WTC11 (cell line): ENCODE results near the gene BSPH1. TPM values are rescaled to one million over a fixed set of nuclear protein-coding genes. Genes with fewer than 3 reads are reported as not detected.
"Not testable (repeated sequence)": the region's sequence is repeated elsewhere in the genome, so short reads cannot be mapped to it uniquely, and the experiment has no call there.

Experiments
- ATAC-seq: fragments of 200-7000 bp; cut with Tn5 transposase; 2 replicates; pipeline ENCODE4 v1.10.0; 2021; ENCODE audit warnings: mild to moderate bottlenecking, moderate library complexity
- CTCF ChIA-PET: fragments of 300-600 bp; sonication (Branson Sonifier 250); formaldehyde crosslinking; loops from one replicate; lab custom pipeline; 2021; ENCODE audit warnings: antibody characterized with exemption; lab: Charles Lee
- POLR2A ChIA-PET: fragments of 350-600 bp; sonication (Branson Sonifier 250); formaldehyde crosslinking; loops from one replicate; lab custom pipeline; 2021; ENCODE audit warnings: antibody characterized with exemption; lab: Charles Lee
- DNase-seq: peaks from one replicate; pipeline ENCODE4 v3.0.0; 2021; ENCODE audit warnings: low spot score
- H3K27ac Mint-ChIP-seq: 2 replicates; pipeline ENCODE4 v1.8.0; 2021; ENCODE audit warnings: mixed read lengths
- H3K27me3 Mint-ChIP-seq: 2 replicates; pipeline ENCODE4 v1.8.0; 2021; ENCODE audit warnings: low read depth, mild to moderate bottlenecking, moderate library complexity, mixed read lengths
- H3K36me3 Mint-ChIP-seq: 2 replicates; pipeline ENCODE4 v1.8.0; 2021; ENCODE audit warnings: mixed read lengths
- H3K4me1 Mint-ChIP-seq: 2 replicates; pipeline ENCODE4 v1.8.0; 2022; ENCODE audit warnings: mixed read lengths
- H3K4me3 Mint-ChIP-seq: 2 replicates; pipeline ENCODE4 v1.8.0; 2021; ENCODE audit warnings: mild to moderate bottlenecking, moderate library complexity, mixed read lengths
- H3K9me3 Mint-ChIP-seq: 2 replicates; pipeline ENCODE4 v1.8.0; 2021; ENCODE audit warnings: mixed read lengths
- GTF2I ChIP-seq: fragments of 250-450 bp; sonication (Bioruptor Pico); conservative IDR thresholded peaks from 2 replicates; pipeline ENCODE4 v1.4.0; 2021; ENCODE audit warnings: mild to moderate bottlenecking
- total RNA-seq: library from RNA; stranded (reverse); gene quantifications from 3 replicates; pipeline ENCODE4 v1.2.3, GENCODE V29; 2021
- TF ChIP-seq, protein P1 (sequence below): fragments of 200-600 bp; IDR thresholded peaks from 2 replicates; pipeline ENCODE4 v1.8.0; 2022; ENCODE audit warnings: antibody characterized with exemption

The BSPH1 gene
- total RNA-seq, 1 experiment from 2014 or later: not detected

DNA sequence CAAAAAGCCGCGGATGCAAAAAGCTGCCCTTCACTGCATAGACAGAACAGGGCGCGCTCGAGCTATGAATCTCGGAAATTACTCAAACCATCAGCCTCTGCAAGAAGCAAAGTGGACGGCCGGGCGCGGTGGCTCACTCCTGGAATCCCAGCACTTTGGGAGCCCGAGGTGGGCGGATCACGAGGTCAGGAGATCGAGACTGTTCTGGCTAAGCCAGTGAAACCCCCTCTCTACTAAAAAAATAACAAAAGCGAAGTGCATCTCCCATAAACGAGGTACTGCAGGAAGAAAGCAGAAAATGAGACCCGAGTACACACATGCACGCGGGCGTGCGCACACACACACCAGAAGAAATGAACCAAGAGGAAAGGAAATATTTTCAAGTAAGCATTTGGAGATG lies 39.8 kb downstream of the BSPH1 start:
- CTCF ChIA-PET, H3K9me3 Mint-ChIP-seq, DNase-seq, H3K36me3 Mint-ChIP-seq, H3K27me3 Mint-ChIP-seq, H3K27ac Mint-ChIP-seq, H3K4me3 Mint-ChIP-seq, ATAC-seq, POLR2A ChIA-PET, H3K4me1 Mint-ChIP-seq: not testable (repeated sequence)

DNA sequence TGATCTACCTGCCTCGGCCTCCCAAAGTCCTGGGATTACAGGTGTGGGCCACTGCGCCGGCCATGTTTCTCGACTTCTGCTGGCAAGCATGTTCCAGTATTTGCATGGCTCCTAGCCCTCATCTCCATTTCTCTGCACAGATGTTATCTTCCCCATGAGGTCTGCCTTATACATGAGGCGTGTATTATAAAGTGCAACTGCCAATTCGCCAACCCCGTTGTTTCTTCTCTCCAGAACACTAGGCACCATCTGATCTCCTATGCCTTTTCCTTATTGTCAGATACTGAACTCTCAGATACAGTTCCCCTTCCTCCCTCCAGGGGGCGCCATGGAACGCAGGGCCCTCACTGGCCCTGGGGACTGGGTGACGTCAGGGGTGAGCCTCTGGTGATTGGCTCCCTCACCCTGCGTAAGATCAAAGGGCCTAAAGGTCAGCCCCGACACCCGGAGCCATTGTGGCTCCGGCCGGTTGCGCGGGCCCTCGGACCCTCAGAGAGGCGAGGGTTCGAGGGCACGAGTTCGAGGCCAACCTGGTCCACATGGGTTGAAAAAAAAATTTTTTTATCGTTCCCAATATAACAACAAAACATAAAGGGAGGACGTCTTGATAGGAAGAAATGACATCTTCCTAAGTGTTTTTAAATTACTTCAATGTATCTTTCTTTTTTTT lies 42.0 kb downstream of the BSPH1 start:
- H3K4me1 Mint-ChIP-seq, CTCF ChIA-PET, ATAC-seq, H3K9me3 Mint-ChIP-seq, POLR2A ChIA-PET, H3K27ac Mint-ChIP-seq, H3K36me3 Mint-ChIP-seq, H3K27me3 Mint-ChIP-seq: not testable (repeated sequence)
- peak overlapping the region; percentile 38 for H3K4me3 Mint-ChIP-seq
- TF ChIP-seq, protein P1, sequence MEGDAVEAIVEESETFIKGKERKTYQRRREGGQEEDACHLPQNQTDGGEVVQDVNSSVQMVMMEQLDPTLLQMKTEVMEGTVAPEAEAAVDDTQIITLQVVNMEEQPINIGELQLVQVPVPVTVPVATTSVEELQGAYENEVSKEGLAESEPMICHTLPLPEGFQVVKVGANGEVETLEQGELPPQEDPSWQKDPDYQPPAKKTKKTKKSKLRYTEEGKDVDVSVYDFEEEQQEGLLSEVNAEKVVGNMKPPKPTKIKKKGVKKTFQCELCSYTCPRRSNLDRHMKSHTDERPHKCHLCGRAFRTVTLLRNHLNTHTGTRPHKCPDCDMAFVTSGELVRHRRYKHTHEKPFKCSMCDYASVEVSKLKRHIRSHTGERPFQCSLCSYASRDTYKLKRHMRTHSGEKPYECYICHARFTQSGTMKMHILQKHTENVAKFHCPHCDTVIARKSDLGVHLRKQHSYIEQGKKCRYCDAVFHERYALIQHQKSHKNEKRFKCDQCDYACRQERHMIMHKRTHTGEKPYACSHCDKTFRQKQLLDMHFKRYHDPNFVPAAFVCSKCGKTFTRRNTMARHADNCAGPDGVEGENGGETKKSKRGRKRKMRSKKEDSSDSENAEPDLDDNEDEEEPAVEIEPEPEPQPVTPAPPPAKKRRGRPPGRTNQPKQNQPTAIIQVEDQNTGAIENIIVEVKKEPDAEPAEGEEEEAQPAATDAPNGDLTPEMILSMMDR: peak; percentile 96
- TF ChIP-seq GTF2I (CRISPR knock-in tag): 0 out of 2 replicates have a peak, but pooled peaks have one; percentile 22
- DNase-seq: peak; percentile 92

GRCh38 chr19:47928581-47928980 lies 63.4 kb downstream of the BSPH1 start:
- POLR2A ChIA-PET, CTCF ChIA-PET, H3K4me1 Mint-ChIP-seq, H3K36me3 Mint-ChIP-seq, H3K9me3 Mint-ChIP-seq, H3K27me3 Mint-ChIP-seq, H3K4me3 Mint-ChIP-seq, H3K27ac Mint-ChIP-seq, ATAC-seq: not testable (repeated sequence)
- peak; percentile 24 for DNase-seq

GRCh38 chr19:47920107-47920506 lies 71.9 kb downstream of the BSPH1 start:
- not testable (repeated sequence) for H3K27me3 Mint-ChIP-seq
- TF ChIP-seq, protein P1: peak; percentile 92
- TF ChIP-seq, all 79 proteins: peak for 1; not testable (repeated sequence) for 78
- H3K9me3 Mint-ChIP-seq, H3K36me3 Mint-ChIP-seq, POLR2A ChIA-PET, CTCF ChIA-PET, H3K4me1 Mint-ChIP-seq, H3K4me3 Mint-ChIP-seq, DNase-seq, ATAC-seq, H3K27ac Mint-ChIP-seq: not testable (repeated sequence)

Other genes with a start within 250 kb of the BSPH1 start
- 289 to 315 TPM (median 310 TPM) in 3 replicates for gene NOP53, start 246.6 kb downstream of the BSPH1 start, total RNA-seq
- gene SELENOW, start 213.5 kb downstream of the BSPH1 start, total RNA-seq: 391 to 430 TPM (median 422 TPM) in 3 replicates
- gene TPRX1, start 187.6 kb downstream of the BSPH1 start, total RNA-seq: not detected in 3 replicates
- 0.17 to 0.53 TPM (median 0.25 TPM) in 3 replicates for gene CRX, start 170.2 kb downstream of the BSPH1 start, total RNA-seq
- not detected in 3 replicates for gene TPRX2, start 132.9 kb downstream of the BSPH1 start, total RNA-seq
- gene SULT2A1, start 105.9 kb downstream of the BSPH1 start, total RNA-seq: 0.18 to 0.32 TPM (median 0.31 TPM) in 3 replicates
- gene ELSPBP1, start 2.5 kb upstream of the BSPH1 start, total RNA-seq: not detected in 3 replicates
- gene CABP5, start 51.9 kb upstream of the BSPH1 start, total RNA-seq: not detected in 3 replicates
- gene PLA2G4C, start 118.6 kb upstream of the BSPH1 start, total RNA-seq: 4.5 to 10.6 TPM (median 8.6 TPM) in 3 replicates
- 99.8 to 119 TPM (median 102 TPM) in 3 replicates for gene LIG1, start 178.2 kb upstream of the BSPH1 start, total RNA-seq
- 12.8 to 15.9 TPM (median 15.7 TPM) in 3 replicates for gene ZSWIM9, start 178.5 kb upstream of the BSPH1 start, total RNA-seq